PC-3 (cell line): ENCODE measurements around the gene OR5K1.

ENCODE experiments used
- EZH2 ChIP-seq: fragments of 300-600 bp; sonication (generic); IDR thresholded peaks from one replicate; pipeline ENCODE4 v1.6.1; 2017; ENCODE audit warnings: antibody characterized with exemption, mild to moderate bottlenecking, low read length; ENCODE audit not compliant: unreplicated experiment
- TF ChIP-seq, protein P1 (sequence below): fragments of 300-600 bp; sonication (generic); conservative IDR thresholded peaks from 2 replicates; pipeline ENCODE4 v1.5.1; 2017; ENCODE audit warnings: antibody characterized with exemption, low read depth, mild to moderate bottlenecking, low read length

DNA sequence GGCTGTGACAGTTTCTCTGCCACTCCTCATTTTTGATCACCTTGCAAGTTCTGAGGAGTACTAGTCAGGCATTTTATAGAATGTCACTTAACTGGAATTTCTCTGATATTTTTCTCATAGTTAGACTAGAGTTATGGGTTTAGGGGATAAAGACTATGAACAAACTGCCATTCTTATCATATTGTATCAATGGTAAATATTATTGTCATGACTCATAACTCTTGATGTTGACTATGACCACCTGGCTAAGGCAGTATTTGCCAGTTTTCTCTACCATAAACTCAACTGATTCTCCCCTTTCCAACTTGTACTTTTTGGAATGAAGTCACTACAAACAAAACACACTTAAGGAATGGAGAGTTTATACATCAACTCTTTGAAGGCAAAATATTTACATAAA lies 22.7 kb upstream of the OR5K1 start:
- TF ChIP-seq EZH2: no peak
- TF ChIP-seq, protein P1, sequence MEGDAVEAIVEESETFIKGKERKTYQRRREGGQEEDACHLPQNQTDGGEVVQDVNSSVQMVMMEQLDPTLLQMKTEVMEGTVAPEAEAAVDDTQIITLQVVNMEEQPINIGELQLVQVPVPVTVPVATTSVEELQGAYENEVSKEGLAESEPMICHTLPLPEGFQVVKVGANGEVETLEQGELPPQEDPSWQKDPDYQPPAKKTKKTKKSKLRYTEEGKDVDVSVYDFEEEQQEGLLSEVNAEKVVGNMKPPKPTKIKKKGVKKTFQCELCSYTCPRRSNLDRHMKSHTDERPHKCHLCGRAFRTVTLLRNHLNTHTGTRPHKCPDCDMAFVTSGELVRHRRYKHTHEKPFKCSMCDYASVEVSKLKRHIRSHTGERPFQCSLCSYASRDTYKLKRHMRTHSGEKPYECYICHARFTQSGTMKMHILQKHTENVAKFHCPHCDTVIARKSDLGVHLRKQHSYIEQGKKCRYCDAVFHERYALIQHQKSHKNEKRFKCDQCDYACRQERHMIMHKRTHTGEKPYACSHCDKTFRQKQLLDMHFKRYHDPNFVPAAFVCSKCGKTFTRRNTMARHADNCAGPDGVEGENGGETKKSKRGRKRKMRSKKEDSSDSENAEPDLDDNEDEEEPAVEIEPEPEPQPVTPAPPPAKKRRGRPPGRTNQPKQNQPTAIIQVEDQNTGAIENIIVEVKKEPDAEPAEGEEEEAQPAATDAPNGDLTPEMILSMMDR: no peak
